Neural progenitor cell (in vitro differentiated cells): ENCODE data around the gene CYP27B1. TPM values are rescaled to one million over a fixed set of nuclear protein-coding genes. Genes with fewer than 3 reads are reported as not detected.

Experiments
- DNase-seq: peaks from one replicate; pipeline ENCODE4 v3.0.0-alpha.2; 2016; ENCODE audit warnings: low spot score
- H2AFZ ChIP-seq: fragments of 200-600 bp; sonication (generic); replicated peaks from 2 replicates; pipeline ENCODE4 v1.6.1; 2016; ENCODE audit warnings: antibody characterized with exemption
- H3F3A ChIP-seq: fragments of 200-600 bp; sonication (generic); 2 replicates; pipeline ENCODE4 v1.6.1; 2016; ENCODE audit warnings: antibody characterized with exemption, low read depth
- H3K27ac ChIP-seq: fragments of 200-600 bp; sonication (generic); 2 replicates; pipeline ENCODE4 v1.5.1; 2016; ENCODE audit warnings: mild to moderate bottlenecking
- H3K27me3 ChIP-seq: fragments of 200-600 bp; sonication (generic); 2 replicates; pipeline ENCODE4 v1.6.1; 2016; ENCODE audit warnings: mild to moderate bottlenecking, moderate library complexity
- H3K36me3 ChIP-seq: fragments of 200-600 bp; sonication (generic); 2 replicates; pipeline ENCODE4 v1.5.1; 2016
- H3K4me1 ChIP-seq: fragments of 200-600 bp; sonication (generic); 2 replicates; pipeline ENCODE4 v1.6.1; 2016; ENCODE audit warnings: mixed run types
- H3K4me2 ChIP-seq: fragments of 200-600 bp; sonication (generic); 2 replicates; pipeline ENCODE4 v1.6.1; 2016
- H3K4me3 ChIP-seq: fragments of 200-600 bp; sonication (generic); 2 replicates; pipeline ENCODE4 v1.5.1; 2016
- H3K79me2 ChIP-seq: fragments of 200-600 bp; sonication (generic); 2 replicates; pipeline ENCODE4 v1.6.1; 2016; ENCODE audit warnings: low read depth
- H3K9ac ChIP-seq: fragments of 200-600 bp; sonication (generic); 2 replicates; pipeline ENCODE4 v1.6.1; 2016
- H3K9me3 ChIP-seq: fragments of 200-600 bp; sonication (generic); 2 replicates; pipeline ENCODE4 v1.5.1; 2016; ENCODE audit warnings: low read depth
- H4K20me1 ChIP-seq: fragments of 200-600 bp; sonication (generic); 2 replicates; pipeline ENCODE4 v1.6.1; 2016; ENCODE audit warnings: low read depth
- H3K27ac Mint-ChIP-seq: 3 replicates; pipeline ENCODE4 v1.8.0; 2021; ENCODE audit warnings: mixed read lengths
- H3K27me3 Mint-ChIP-seq: 2 replicates; pipeline ENCODE4 v1.8.0; 2022; ENCODE audit warnings: low read depth, mild to moderate bottlenecking, inconsistent platforms, moderate library complexity, mixed read lengths; ENCODE audit not compliant: insufficient read depth
- H3K36me3 Mint-ChIP-seq: 3 replicates; pipeline ENCODE4 v1.8.0; 2021; ENCODE audit warnings: mixed read lengths
- H3K4me1 Mint-ChIP-seq: 3 replicates; pipeline ENCODE4 v1.8.0; 2021; ENCODE audit warnings: mixed read lengths
- H3K4me3 Mint-ChIP-seq: 3 replicates; pipeline ENCODE4 v1.8.0; 2021; ENCODE audit warnings: mild to moderate bottlenecking, moderate library complexity, mixed read lengths
- H3K9me3 Mint-ChIP-seq: 3 replicates; pipeline ENCODE4 v1.8.0; 2020; ENCODE audit warnings: mixed read lengths
- EZH2 ChIP-seq: fragments of 200-600 bp; sonication (generic); IDR thresholded peaks from 2 replicates; pipeline ENCODE4 v1.6.1; 2017; ENCODE audit warnings: antibody characterized with exemption, mild to moderate bottlenecking, moderate library complexity
- EZH2phosphoT487 ChIP-seq: fragments of 200-600 bp; sonication (generic); IDR thresholded peaks from 2 replicates; pipeline ENCODE4 v1.6.1; 2017; ENCODE audit warnings: antibody characterized with exemption
- total RNA-seq: library from RNA; depleted of rRNA; stranded (reverse); fragments of >200 nt; gene quantifications from 2 replicates; pipeline ENCODE4 v1.2.3, GENCODE V29; 2015; ENCODE audit warnings: low replicate concordance
- TF ChIP-seq, protein P1 (sequence below): fragments of 200-600 bp; sonication (generic); IDR thresholded peaks from 2 replicates; pipeline ENCODE4 v1.5.1; 2017; ENCODE audit warnings: antibody characterized with exemption, mild to moderate bottlenecking

Gene CYP27B1
- total RNA-seq, 1 donor from 2014 or later, result 0.17 TPM

- H3K36me3 Mint-ChIP-seq, result peaks cover 10% of the 10 kb centered on the region
- Histone ChIP-seq H3K9me3 (no peaks in the 10 kb centered on the region), H3K36me3 (peaks cover 17% of the 10 kb centered on the region), H3K4me3 (no peak overlapping the region), H3K4me2 (no peak overlapping the region), H3F3A (peaks cover 7% of the 10 kb centered on the region), H3K4me1 (no peaks in the 10 kb centered on the region), H3K27ac (no peak overlapping the region), H3K9ac (no peak overlapping the region), H2AFZ (no peak overlapping the region), H3K27me3 (no peaks in the 10 kb centered on the region), H3K79me2 (no peaks in the 10 kb centered on the region), H4K20me1 (peaks cover 6% of the 10 kb centered on the region)
- no peaks in the 10 kb centered on the region for H3K4me1 Mint-ChIP-seq
- no peak overlapping the region for H3K27ac Mint-ChIP-seq
- TF ChIP-seq EZH2 (no peak), EZH2phosphoT487 (no peak)
- TF ChIP-seq, protein P1, sequence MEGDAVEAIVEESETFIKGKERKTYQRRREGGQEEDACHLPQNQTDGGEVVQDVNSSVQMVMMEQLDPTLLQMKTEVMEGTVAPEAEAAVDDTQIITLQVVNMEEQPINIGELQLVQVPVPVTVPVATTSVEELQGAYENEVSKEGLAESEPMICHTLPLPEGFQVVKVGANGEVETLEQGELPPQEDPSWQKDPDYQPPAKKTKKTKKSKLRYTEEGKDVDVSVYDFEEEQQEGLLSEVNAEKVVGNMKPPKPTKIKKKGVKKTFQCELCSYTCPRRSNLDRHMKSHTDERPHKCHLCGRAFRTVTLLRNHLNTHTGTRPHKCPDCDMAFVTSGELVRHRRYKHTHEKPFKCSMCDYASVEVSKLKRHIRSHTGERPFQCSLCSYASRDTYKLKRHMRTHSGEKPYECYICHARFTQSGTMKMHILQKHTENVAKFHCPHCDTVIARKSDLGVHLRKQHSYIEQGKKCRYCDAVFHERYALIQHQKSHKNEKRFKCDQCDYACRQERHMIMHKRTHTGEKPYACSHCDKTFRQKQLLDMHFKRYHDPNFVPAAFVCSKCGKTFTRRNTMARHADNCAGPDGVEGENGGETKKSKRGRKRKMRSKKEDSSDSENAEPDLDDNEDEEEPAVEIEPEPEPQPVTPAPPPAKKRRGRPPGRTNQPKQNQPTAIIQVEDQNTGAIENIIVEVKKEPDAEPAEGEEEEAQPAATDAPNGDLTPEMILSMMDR, result no peak
- no peaks in the 10 kb centered on the region for H3K27me3 Mint-ChIP-seq
- H3K4me3 Mint-ChIP-seq, result no peak overlapping the region
- no peaks in the 10 kb centered on the region for H3K9me3 Mint-ChIP-seq
- no peak for DNase-seq
Observed at GRCh38 chr12:57795354-57795753, 28.5 kb upstream of the CYP27B1 start.

DNA sequence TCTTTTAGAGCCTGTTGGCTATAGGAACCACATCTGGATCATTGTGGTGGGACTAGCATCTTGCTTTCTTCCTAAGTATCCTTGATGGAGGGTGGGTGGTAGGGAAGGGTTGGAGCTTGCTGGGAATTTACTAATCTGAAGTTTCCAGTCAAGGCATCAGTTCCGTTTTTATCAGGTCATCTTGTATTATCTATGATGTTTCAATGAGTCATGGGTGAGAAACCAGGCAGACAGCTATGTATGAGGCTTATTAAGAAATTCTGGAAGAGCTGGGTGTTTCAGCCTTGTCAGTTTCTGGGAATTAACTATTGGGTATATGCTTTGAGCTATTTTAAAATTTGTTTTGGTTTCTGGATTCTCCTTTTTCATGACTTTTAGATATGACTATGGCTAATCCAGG, 27.0 kb upstream of the CYP27B1 start:
- TF ChIP-seq EZH2phosphoT487 (no peak), EZH2 (no peak)
- TF ChIP-seq, protein P1, result no peak
- no peak for DNase-seq
- Histone ChIP-seq H3F3A (peaks cover 7% of the 10 kb centered on the region), H2AFZ (no peak overlapping the region), H4K20me1 (peaks cover 6% of the 10 kb centered on the region), H3K9me3 (no peaks in the 10 kb centered on the region), H3K4me2 (no peak overlapping the region), H3K4me1 (no peaks in the 10 kb centered on the region), H3K27ac (no peak overlapping the region), H3K79me2 (no peaks in the 10 kb centered on the region), H3K36me3 (peaks cover 23% of the 10 kb centered on the region), H3K27me3 (no peaks in the 10 kb centered on the region), H3K9ac (no peak overlapping the region), H3K4me3 (no peak overlapping the region)
- Mint-ChIP-seq H3K36me3 (peaks cover 10% of the 10 kb centered on the region), H3K9me3 (no peaks in the 10 kb centered on the region), H3K4me3 (no peak overlapping the region), H3K27ac (no peak overlapping the region), H3K27me3 (no peaks in the 10 kb centered on the region), H3K4me1 (no peaks in the 10 kb centered on the region)

DNA sequence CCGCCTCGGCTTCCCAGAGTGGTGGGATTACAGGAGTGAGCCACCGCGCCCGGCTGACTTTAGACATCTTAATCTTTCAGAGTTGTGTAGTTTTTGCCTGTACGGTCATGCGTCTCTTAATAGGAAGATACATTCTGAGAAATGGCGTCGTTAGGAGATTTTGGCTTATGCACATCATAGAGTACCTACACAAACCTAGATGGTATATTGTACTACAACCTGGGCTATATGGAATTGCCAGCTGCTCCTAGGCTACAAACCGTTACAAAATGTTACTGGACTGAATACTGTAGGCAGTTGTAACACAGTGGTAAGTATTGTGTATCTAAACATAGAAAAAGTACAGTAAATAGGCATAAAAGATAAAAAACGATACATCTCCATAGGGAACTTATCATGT, 17.0 kb upstream of the CYP27B1 start:
- peak overlapping the region; percentile 82 for H3K4me3 Mint-ChIP-seq
- Histone ChIP-seq H3K4me2 (peak overlapping the region; percentile 83), H3F3A (peaks cover 19% of the 10 kb centered on the region), H3K27ac (no peak overlapping the region), H3K79me2 (peaks cover 20% of the 10 kb centered on the region), H3K27me3 (no peaks in the 10 kb centered on the region), H3K4me3 (no peak overlapping the region), H3K36me3 (no peaks in the 10 kb centered on the region), H3K9ac (no peak overlapping the region), H4K20me1 (no peaks in the 10 kb centered on the region), H2AFZ (no peak overlapping the region), H3K9me3 (no peaks in the 10 kb centered on the region), H3K4me1 (no peaks in the 10 kb centered on the region)
- peaks cover 10% of the 10 kb centered on the region for H3K36me3 Mint-ChIP-seq
- no peak for TF ChIP-seq EZH2
- no peak for TF ChIP-seq EZH2phosphoT487
- TF ChIP-seq, protein P1, result no peak
- H3K9me3 Mint-ChIP-seq, result no peaks in the 10 kb centered on the region
- H3K4me1 Mint-ChIP-seq, result peaks cover 11% of the 10 kb centered on the region
- DNase-seq, result no peak
- H3K27ac Mint-ChIP-seq, result no peak overlapping the region
- H3K27me3 Mint-ChIP-seq, result peaks cover 5% of the 10 kb centered on the region

- Histone ChIP-seq H3K27me3 (no peaks in the 10 kb centered on the region), H3K4me3 (peak overlapping the region; percentile 84), H3K27ac (no peak overlapping the region), H3K4me1 (no peaks in the 10 kb centered on the region), H3K79me2 (peaks cover 20% of the 10 kb centered on the region), H3K9me3 (no peaks in the 10 kb centered on the region), H4K20me1 (no peaks in the 10 kb centered on the region), H3K9ac (no peak overlapping the region), H3K4me2 (peak overlapping the region; percentile 83), H2AFZ (no peak overlapping the region), H3K36me3 (no peaks in the 10 kb centered on the region), H3F3A (peaks cover 19% of the 10 kb centered on the region)
- H3K4me1 Mint-ChIP-seq, result peaks cover 11% of the 10 kb centered on the region
- peaks cover 10% of the 10 kb centered on the region for H3K36me3 Mint-ChIP-seq
- no peak for DNase-seq
- H3K27ac Mint-ChIP-seq, result no peak overlapping the region
- peak overlapping the region; percentile 99 for H3K4me3 Mint-ChIP-seq
- no peaks in the 10 kb centered on the region for H3K9me3 Mint-ChIP-seq
- H3K27me3 Mint-ChIP-seq, result peaks cover 5% of the 10 kb centered on the region
- TF ChIP-seq, protein P1, result no peak
- TF ChIP-seq EZH2phosphoT487, result no peak
- TF ChIP-seq EZH2, result no peak
Observed at GRCh38 chr12:57783466-57783801, 16.6 kb upstream of the CYP27B1 start.
